Mucosa of descending colon (tissue), 3 donors: ENCODE measurements around the gene ACVR1B. TPM values are rescaled to one million over a fixed set of nuclear protein-coding genes. Genes with fewer than 3 reads are reported as not detected.

Experiments used
- ATAC-seq: fragments of 200-7000 bp; cut with Tn5 transposase; one replicate; pipeline ENCODE4 v1.9.1; 2020; ENCODE audit warnings: mild to moderate bottlenecking, moderate library complexity
- DNase-seq, 3 donors: peaks; one replicate each; pipeline ENCODE4 v3.0.0-alpha.2; 2020
- H3K36me3 ChIP-seq: fragments of 200-600 bp; one replicate; pipeline ENCODE4 v1.8.0; 2021; ENCODE audit warnings: low read depth, mild to moderate bottlenecking
- H3K4me1 ChIP-seq: fragments of 200-600 bp; one replicate; pipeline ENCODE4 v1.8.0; 2021; ENCODE audit warnings: low read depth, mild to moderate bottlenecking
- H3K4me3 ChIP-seq: fragments of 200-600 bp; one replicate; pipeline ENCODE4 v1.8.0; 2021; ENCODE audit warnings: mild to moderate bottlenecking
- H3K9me3 ChIP-seq: fragments of 200-600 bp; one replicate; pipeline ENCODE4 v1.8.0; 2021; ENCODE audit warnings: mild to moderate bottlenecking
- CTCF ChIP-seq: fragments of 200-600 bp; IDR thresholded peaks from one replicate; pipeline ENCODE4 v1.8.0; 2022; ENCODE audit warnings: antibody characterized with exemption, mild to moderate bottlenecking
- intact Hi-C, 2 donors: fragments of 100-400 bp; cut with DNase I in 1 of 2; cut with micrococcal nuclease in 1 of 2; formaldehyde crosslinking; loops; one replicate each; pipeline versions ENCODE4 v1.11.0 to v1.11.1; 2022; cut with DNase I, micrococcal nuclease
- total RNA-seq, 3 donors: library from RNA; stranded (reverse); fragmentation: NEBNext Ultra II Directional in 2 of 3; extraction: Animal tissue kit (Norgen Biotek cat#: 25700) in 2 of 3; gene quantifications; one replicate each; pipeline versions ENCODE4 v1.2.1 to v1.2.4, GENCODE V29; 2021 to 2023
- donor health status: DM: no; HTN: no; CAD: no; lungs with moderate emphysema.
- donor health status: DM: no; HTN: no; CAD: no.
- donor health status: DM: no; HTN: yes; CAD: no.

ACVR1B gene
- total RNA-seq, 3 donors from 2014 or later, result 42.4 to 95.7 (median 77.3) TPM

- no peaks in the 10 kb centered on the region for H3K36me3 ChIP-seq
- no peak overlapping the region for H3K4me3 ChIP-seq
- peaks cover 2% of the 10 kb centered on the region for H3K4me1 ChIP-seq
- no peak for ATAC-seq
- no peak for DNase-seq
- H3K9me3 ChIP-seq, result no peaks in the 10 kb centered on the region
- TF ChIP-seq CTCF, result no peak
- intact Hi-C loops, result no loop called here
These were observed 13.6 kb upstream of the ACVR1B start for GRCh38 chr12:51937926-51938325.

GRCh38 chr12:51938726-51939125 is 12.8 kb upstream of the ACVR1B start:
- peak in 2 of 3 donors; percentile 58 to 70 for DNase-seq
- no peak overlapping the region for H3K4me3 ChIP-seq
- no peaks in the 10 kb centered on the region for H3K9me3 ChIP-seq
- ATAC-seq, result peak; percentile 87
- TF ChIP-seq CTCF, result no peak
- H3K36me3 ChIP-seq, result no peaks in the 10 kb centered on the region
- intact Hi-C loops, result no loop called here
- H3K4me1 ChIP-seq, result peaks cover 2% of the 10 kb centered on the region

GRCh38 chr12:51941011-51941581 is 10.4 kb upstream of the ACVR1B start:
- intact Hi-C loops, result no loop called here
- H3K4me3 ChIP-seq, result no peak overlapping the region
- DNase-seq (no peak), ATAC-seq (no peak)
- TF ChIP-seq CTCF, result no peak
- peaks cover 2% of the 10 kb centered on the region for H3K4me1 ChIP-seq
- no peaks in the 10 kb centered on the region for H3K36me3 ChIP-seq
- H3K9me3 ChIP-seq, result peaks cover 10% of the 10 kb centered on the region

GRCh38 chr12:51941604-51942003 is 9.9 kb upstream of the ACVR1B start:
- Histone ChIP-seq H3K9me3 (peaks cover 10% of the 10 kb centered on the region), H3K36me3 (no peaks in the 10 kb centered on the region), H3K4me1 (peaks cover 2% of the 10 kb centered on the region), H3K4me3 (no peak overlapping the region)
- no peak for DNase-seq
- peak; percentile 61 for ATAC-seq
- intact Hi-C loops, result no loop called here
- no peak for TF ChIP-seq CTCF

- DNase-seq (no peak), ATAC-seq (no peak)
- H3K9me3 ChIP-seq, result peaks cover 10% of the 10 kb centered on the region
- intact Hi-C loops, result no loop called here
- no peak overlapping the region for H3K4me3 ChIP-seq
- peaks cover 2% of the 10 kb centered on the region for H3K4me1 ChIP-seq
- no peak for TF ChIP-seq CTCF
- H3K36me3 ChIP-seq, result no peaks in the 10 kb centered on the region
These were observed 9.4 kb upstream of the ACVR1B start for GRCh38 chr12:51942056-51942455.

- no peak for TF ChIP-seq CTCF
- H3K4me1 ChIP-seq, result peaks cover 2% of the 10 kb centered on the region
- no peaks in the 10 kb centered on the region for H3K36me3 ChIP-seq
- no peak for DNase-seq
- no peak overlapping the region for H3K4me3 ChIP-seq
- no peak for ATAC-seq
- H3K9me3 ChIP-seq, result peaks cover 10% of the 10 kb centered on the region
- intact Hi-C loops, result no loop called here
These were observed 8.9 kb upstream of the ACVR1B start for GRCh38 chr12:51942501-51943000.
